ENCODE data around the gene TRIP11.

Gene TRIP11

GRCh38 chr14:92037989-92038388 lies 1.9 kb downstream of the TRIP11 start:
- peaks cover 32% of the 10 kb centered on the region for H3K4me1 ChIP-seq (ENCODE audit: control insufficient read depth, insufficient read depth, low read length)
- H3K9me3 ChIP-seq (ENCODE audit: control insufficient read depth, low read length) = no peaks in the 10 kb centered on the region
- no peaks in the 10 kb centered on the region for H3K27me3 ChIP-seq (ENCODE audit: control insufficient read depth, insufficient read depth, low read length)
- H3K4me3 ChIP-seq (ENCODE audit: low read length) = no peak overlapping the region
- no peaks in the 10 kb centered on the region for H3K36me3 ChIP-seq (ENCODE audit: control insufficient read depth, insufficient read depth, low read length)
- H3K9ac ChIP-seq (ENCODE audit: low read length) = peak overlapping the region; percentile 88

- Histone ChIP-seq H3K36me3 (ENCODE audit: control insufficient read depth, insufficient read depth, low read length) (no peaks in the 10 kb centered on the region), H3K4me1 (ENCODE audit: control insufficient read depth, insufficient read depth, low read length) (peaks cover 25% of the 10 kb centered on the region), H3K9ac (ENCODE audit: low read length) (no peak overlapping the region), H3K4me3 (ENCODE audit: low read length) (no peak overlapping the region), H3K9me3 (ENCODE audit: control insufficient read depth, low read length) (no peaks in the 10 kb centered on the region), H3K27me3 (ENCODE audit: control insufficient read depth, insufficient read depth, low read length) (no peaks in the 10 kb centered on the region)
These were observed 4.0 kb downstream of the TRIP11 start for GRCh38 chr14:92035890-92036289.

- Histone ChIP-seq H3K4me1 (ENCODE audit: control insufficient read depth, insufficient read depth, low read length) (peaks cover 24% of the 10 kb centered on the region), H3K27me3 (ENCODE audit: control insufficient read depth, insufficient read depth, low read length) (no peaks in the 10 kb centered on the region), H3K9me3 (ENCODE audit: control insufficient read depth, low read length) (no peaks in the 10 kb centered on the region), H3K4me3 (ENCODE audit: low read length) (no peak overlapping the region), H3K9ac (ENCODE audit: low read length) (peak overlapping the region; percentile 50), H3K36me3 (ENCODE audit: control insufficient read depth, insufficient read depth, low read length) (no peaks in the 10 kb centered on the region)
These were observed 5.8 kb downstream of the TRIP11 start for GRCh38 chr14:92033906-92034687.

GRCh38 chr14:92033433-92033832 lies 6.4 kb downstream of the TRIP11 start:
- Histone ChIP-seq H3K4me1 (ENCODE audit: control insufficient read depth, insufficient read depth, low read length) (peaks cover 24% of the 10 kb centered on the region), H3K9me3 (ENCODE audit: control insufficient read depth, low read length) (no peaks in the 10 kb centered on the region), H3K27me3 (ENCODE audit: control insufficient read depth, insufficient read depth, low read length) (no peaks in the 10 kb centered on the region), H3K36me3 (ENCODE audit: control insufficient read depth, insufficient read depth, low read length) (no peaks in the 10 kb centered on the region), H3K9ac (ENCODE audit: low read length) (peak overlapping the region; percentile 50), H3K4me3 (ENCODE audit: low read length) (no peak overlapping the region)

GRCh38 chr14:92026548-92027190 lies 13.2 kb downstream of the TRIP11 start:
- no peaks in the 10 kb centered on the region for H3K27me3 ChIP-seq (ENCODE audit: control insufficient read depth, insufficient read depth, low read length)

GRCh38 chr14:92022036-92022435 lies 17.8 kb downstream of the TRIP11 start:
- H3K9me3 ChIP-seq (ENCODE audit: control insufficient read depth, low read length) = no peaks in the 10 kb centered on the region
- H3K36me3 ChIP-seq (ENCODE audit: control insufficient read depth, insufficient read depth, low read length) = no peaks in the 10 kb centered on the region
- no peaks in the 10 kb centered on the region for H3K27me3 ChIP-seq (ENCODE audit: control insufficient read depth, insufficient read depth, low read length)
- no peak overlapping the region for H3K9ac ChIP-seq (ENCODE audit: low read length)
- no peaks in the 10 kb centered on the region for H3K4me1 ChIP-seq (ENCODE audit: control insufficient read depth, insufficient read depth, low read length)
- H3K4me3 ChIP-seq (ENCODE audit: low read length) = no peak overlapping the region

More at GRCh38 chr14:92026548-92027190, 13.2 kb downstream of the TRIP11 start:
- Histone ChIP-seq H3K9ac (ENCODE audit: low read length) (no peak overlapping the region), H3K9me3 (ENCODE audit: control insufficient read depth, low read length) (no peaks in the 10 kb centered on the region), H3K36me3 (ENCODE audit: control insufficient read depth, insufficient read depth, low read length) (no peaks in the 10 kb centered on the region), H3K4me1 (ENCODE audit: control insufficient read depth, insufficient read depth, low read length) (no peaks in the 10 kb centered on the region), H3K4me3 (ENCODE audit: low read length) (no peak overlapping the region)

- H3K36me3 ChIP-seq (ENCODE audit: control insufficient read depth, insufficient read depth, low read length) = no peaks in the 10 kb centered on the region
These were observed 18.3 kb downstream of the TRIP11 start for GRCh38 chr14:92021523-92021922.

GRCh38 chr14:92014040-92014439 lies 25.8 kb downstream of the TRIP11 start:
- Histone ChIP-seq H3K9ac (ENCODE audit: low read length) (no peak overlapping the region), H3K9me3 (ENCODE audit: control insufficient read depth, low read length) (no peaks in the 10 kb centered on the region), H3K4me1 (ENCODE audit: control insufficient read depth, insufficient read depth, low read length) (peaks cover 6% of the 10 kb centered on the region), H3K27me3 (ENCODE audit: control insufficient read depth, insufficient read depth, low read length) (no peaks in the 10 kb centered on the region), H3K36me3 (ENCODE audit: control insufficient read depth, insufficient read depth, low read length) (no peaks in the 10 kb centered on the region), H3K4me3 (ENCODE audit: low read length) (no peak overlapping the region)

More at GRCh38 chr14:92021523-92021922, 18.3 kb downstream of the TRIP11 start:
- no peaks in the 10 kb centered on the region for H3K4me1 ChIP-seq (ENCODE audit: control insufficient read depth, insufficient read depth, low read length)
- no peak overlapping the region for H3K4me3 ChIP-seq (ENCODE audit: low read length)
- H3K9ac ChIP-seq (ENCODE audit: low read length) = no peak overlapping the region
- no peaks in the 10 kb centered on the region for H3K27me3 ChIP-seq (ENCODE audit: control insufficient read depth, insufficient read depth, low read length)
- H3K9me3 ChIP-seq (ENCODE audit: control insufficient read depth, low read length) = no peaks in the 10 kb centered on the region

- Histone ChIP-seq H3K9ac (ENCODE audit: low read length) (no peak overlapping the region), H3K4me3 (ENCODE audit: low read length) (no peak overlapping the region), H3K4me1 (ENCODE audit: control insufficient read depth, insufficient read depth, low read length) (peaks cover 6% of the 10 kb centered on the region), H3K36me3 (ENCODE audit: control insufficient read depth, insufficient read depth, low read length) (no peaks in the 10 kb centered on the region), H3K27me3 (ENCODE audit: control insufficient read depth, insufficient read depth, low read length) (no peaks in the 10 kb centered on the region), H3K9me3 (ENCODE audit: control insufficient read depth, low read length) (no peaks in the 10 kb centered on the region)
These were observed 27.6 kb downstream of the TRIP11 start for GRCh38 chr14:92012121-92012748.

- H3K9ac ChIP-seq (ENCODE audit: low read length) = no peak overlapping the region
- H3K36me3 ChIP-seq (ENCODE audit: control insufficient read depth, insufficient read depth, low read length) = no peaks in the 10 kb centered on the region
- H3K4me3 ChIP-seq (ENCODE audit: low read length) = no peak overlapping the region
- H3K9me3 ChIP-seq (ENCODE audit: control insufficient read depth, low read length) = no peaks in the 10 kb centered on the region
- no peaks in the 10 kb centered on the region for H3K27me3 ChIP-seq (ENCODE audit: control insufficient read depth, insufficient read depth, low read length)
- H3K4me1 ChIP-seq (ENCODE audit: control insufficient read depth, insufficient read depth, low read length) = peaks cover 6% of the 10 kb centered on the region
These were observed 29.2 kb downstream of the TRIP11 start for GRCh38 chr14:92010644-92011043.

- no peaks in the 10 kb centered on the region for H3K27me3 ChIP-seq (ENCODE audit: control insufficient read depth, insufficient read depth, low read length)
- peaks cover 6% of the 10 kb centered on the region for H3K4me1 ChIP-seq (ENCODE audit: control insufficient read depth, insufficient read depth, low read length)
- H3K4me3 ChIP-seq (ENCODE audit: low read length) = no peak overlapping the region
- no peaks in the 10 kb centered on the region for H3K9me3 ChIP-seq (ENCODE audit: control insufficient read depth, low read length)
- H3K36me3 ChIP-seq (ENCODE audit: control insufficient read depth, insufficient read depth, low read length) = no peaks in the 10 kb centered on the region
- no peak overlapping the region for H3K9ac ChIP-seq (ENCODE audit: low read length)
These were observed 30.3 kb downstream of the TRIP11 start for GRCh38 chr14:92009604-92010003.

- Histone ChIP-seq H3K9ac (ENCODE audit: low read length) (no peak overlapping the region), H3K36me3 (ENCODE audit: control insufficient read depth, insufficient read depth, low read length) (no peaks in the 10 kb centered on the region), H3K27me3 (ENCODE audit: control insufficient read depth, insufficient read depth, low read length) (no peaks in the 10 kb centered on the region), H3K4me3 (ENCODE audit: low read length) (no peak overlapping the region), H3K4me1 (ENCODE audit: control insufficient read depth, insufficient read depth, low read length) (no peaks in the 10 kb centered on the region), H3K9me3 (ENCODE audit: control insufficient read depth, low read length) (no peaks in the 10 kb centered on the region)
These were observed 34.8 kb downstream of the TRIP11 start for GRCh38 chr14:92005019-92005418.
